Tracheal epithelial cell (primary cell): ENCODE results near the gene HEPN1. TPM values are rescaled to one million over a fixed set of nuclear protein-coding genes. Genes with fewer than 3 reads are reported as not detected.

Source experiments
- total RNA-seq: library from RNA; depleted of rRNA; stranded (reverse); fragments of >200 nt; gene quantifications from 2 replicates; pipeline ENCODE4 v1.2.1, GENCODE V29; 2014

The HEPN1 gene
- 0.24 TPM in 1 of 2 replicates, not detected in the other for total RNA-seq

DNA sequence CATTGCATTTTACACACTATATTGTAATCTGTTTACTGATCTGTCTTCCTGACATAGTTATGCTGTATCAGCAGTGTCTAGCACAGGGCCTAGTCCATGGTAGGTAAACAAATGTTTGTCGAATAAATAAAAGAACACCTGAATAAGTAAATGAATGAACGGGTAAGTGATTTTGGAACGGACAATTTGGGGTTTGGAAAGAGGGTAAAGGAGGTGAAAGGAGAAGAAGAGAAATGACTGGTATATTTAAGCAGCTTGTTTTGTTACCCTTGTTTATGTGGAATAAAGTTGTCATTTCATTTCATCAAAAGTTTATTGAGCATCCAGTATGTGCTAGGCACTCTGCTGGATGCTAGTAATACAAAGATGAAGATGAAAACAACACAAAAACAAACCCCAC lies at the start of gene HEPN1:
Gene HEPN1 (plus strand): TSS at position 301 of the 400 bp plus-strand sequence.

DNA sequence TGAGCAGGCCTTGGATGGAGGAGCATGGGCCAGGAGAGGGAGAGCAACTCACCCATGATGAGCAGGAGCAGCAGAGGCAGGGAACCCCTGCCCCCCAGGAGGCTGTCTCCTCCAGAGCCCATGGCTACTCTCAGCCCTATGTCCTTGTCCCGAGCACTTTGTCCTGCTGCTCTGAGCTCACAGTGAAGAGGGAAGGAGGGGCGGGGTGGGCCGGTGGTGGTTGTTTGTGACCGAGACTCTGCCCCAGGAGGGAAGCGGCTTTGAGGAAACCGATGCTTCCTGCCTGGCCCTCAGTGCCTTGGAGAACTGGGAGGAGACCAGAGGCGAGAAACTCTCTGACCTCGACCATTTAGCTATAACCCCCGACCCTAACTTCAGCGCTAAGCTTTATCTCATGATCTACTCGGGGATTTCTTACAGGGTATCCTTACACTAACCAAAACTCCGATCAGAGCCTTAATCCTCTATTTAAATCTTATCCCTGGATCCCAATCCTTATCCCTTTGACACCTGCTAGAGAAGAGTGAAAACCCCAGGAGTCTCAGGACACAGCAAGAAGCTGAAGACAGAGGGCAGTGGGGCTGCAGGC lies 21.3 kb upstream of the HEPN1 start, which contains the start of gene ROBO4:
Gene ROBO4 (minus strand): TSS at position 192 of the 589 bp plus-strand sequence. CDS start 70 bp downstream, at position 122.

DNA sequence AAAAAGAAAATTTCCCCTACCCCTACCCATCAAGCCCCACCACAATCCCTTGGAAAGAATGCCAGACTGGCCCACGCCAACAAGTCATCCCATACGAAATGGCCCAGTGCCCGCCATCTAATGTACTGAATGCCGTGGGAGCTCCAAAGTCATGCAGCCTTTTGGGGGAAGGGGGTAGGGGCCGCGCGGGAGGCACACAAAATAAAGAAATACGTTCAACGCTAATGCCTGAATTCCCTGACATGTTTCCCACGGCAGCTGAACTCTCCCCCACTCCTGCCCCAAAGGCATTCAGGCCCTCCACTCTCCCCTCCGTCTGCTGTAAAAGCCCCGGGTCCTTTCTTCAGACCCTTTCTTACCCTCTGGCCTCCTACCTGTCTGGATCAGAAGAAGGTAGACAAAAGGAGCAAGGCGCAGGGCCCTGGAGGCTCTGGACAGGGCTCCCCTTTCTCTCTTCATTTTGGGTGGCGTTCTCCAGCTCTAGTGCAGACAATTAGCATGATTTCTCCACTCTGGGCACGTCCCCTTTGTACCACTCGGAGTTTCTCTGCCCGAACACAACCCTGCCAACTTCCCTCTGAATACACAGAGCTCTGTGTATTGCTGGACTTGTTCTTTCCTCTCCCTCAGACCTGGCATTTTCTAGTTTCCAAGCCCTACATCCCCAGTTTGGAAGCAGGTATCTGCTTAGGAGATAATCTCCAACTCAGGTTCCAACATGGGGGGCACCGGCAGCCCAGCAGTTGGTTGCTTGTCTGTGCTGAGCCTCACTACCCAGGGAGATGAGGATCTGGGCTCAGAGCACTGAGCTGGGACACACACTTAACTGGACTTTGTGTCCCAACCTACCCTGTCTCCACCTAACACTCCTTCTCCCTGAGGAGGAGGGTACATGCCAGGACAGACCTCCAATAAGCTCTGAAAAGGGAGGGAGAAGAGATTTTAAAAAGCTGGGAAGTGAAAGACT lies 16.8 kb downstream of the HEPN1 start, which contains the start of gene HEPACAM:
Gene HEPACAM (minus strand): TSS at position 500 of the 967 bp plus-strand sequence. CDS start 41 bp downstream, at position 459.

DNA sequence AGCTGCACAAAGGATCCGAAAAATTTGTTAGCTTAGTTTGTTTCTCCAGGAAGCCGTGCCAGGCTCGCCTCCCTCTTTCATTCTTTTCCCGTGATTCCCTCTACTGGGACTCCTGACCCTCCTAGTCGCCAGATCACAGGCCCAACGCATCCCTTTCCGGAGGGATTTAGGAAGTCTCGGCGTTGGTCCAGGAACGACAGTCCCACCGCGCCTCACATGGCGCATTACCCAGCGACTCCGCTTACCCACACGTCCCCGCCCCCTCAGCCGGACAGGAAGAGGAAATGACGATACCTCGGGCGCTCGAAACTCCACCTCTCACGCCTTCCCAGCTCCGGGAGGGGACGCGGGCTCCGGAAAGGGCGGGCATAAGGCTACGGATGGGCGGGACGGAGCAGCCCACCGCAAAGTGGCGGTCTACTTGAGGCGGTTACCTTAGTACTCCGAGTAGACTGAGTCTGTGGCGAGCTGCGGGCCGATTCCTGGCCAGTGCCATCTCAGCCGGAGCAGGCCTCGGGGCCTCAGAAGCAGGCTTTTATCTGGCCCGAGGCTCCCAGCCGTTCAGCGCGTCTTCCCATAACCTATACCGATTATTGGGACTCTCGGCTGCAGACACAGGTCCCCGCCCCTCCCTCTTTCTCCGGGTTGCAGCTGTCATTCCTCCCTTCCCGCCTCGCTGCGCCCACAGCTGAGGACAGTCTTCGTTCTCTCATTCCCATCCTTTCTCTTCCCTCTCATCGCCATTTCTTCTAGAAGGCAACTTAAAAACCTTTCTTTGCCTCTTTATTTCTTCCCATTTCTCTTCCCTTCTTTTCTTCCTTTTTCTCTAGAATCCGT lies 34.9 kb downstream of the HEPN1 start, which contains the start of gene CCDC15:
Gene CCDC15 (plus strand): TSS at position 450 of the 837 bp plus-strand sequence. CDS start 531 bp downstream, outside the sequence.

Other genes with a start within 250 kb of the HEPN1 start
- 12.8 and 16.9 TPM in 2 replicates for gene SIAE, start 245.5 kb upstream of the HEPN1 start, total RNA-seq
- 2.1 and 8.7 TPM in 2 replicates for gene SPA17, start 245.3 kb upstream of the HEPN1 start, total RNA-seq
- not detected in 2 replicates for gene NRGN, start 179.3 kb upstream of the HEPN1 start, total RNA-seq
- gene VSIG2, start 167.0 kb upstream of the HEPN1 start, total RNA-seq: 1.7 TPM in 1 of 2 replicates, not detected in the other
- under 0.01 TPM in 1 of 2 replicates, not detected in the other for gene ESAM, start 157.0 kb upstream of the HEPN1 start, total RNA-seq
- 3.4 and 3.9 TPM in 2 replicates for gene MSANTD2, start 118.8 kb upstream of the HEPN1 start, total RNA-seq
- gene ROBO3, start 53.8 kb upstream of the HEPN1 start, total RNA-seq: 24.7 and 35.2 TPM in 2 replicates
- gene ROBO4, start 21.4 kb upstream of the HEPN1 start, total RNA-seq: 0.43 and 0.72 TPM in 2 replicates
- gene HEPACAM, start 16.8 kb downstream of the HEPN1 start, total RNA-seq: not detected in 2 replicates
- gene CCDC15, start 35.0 kb downstream of the HEPN1 start, total RNA-seq: 1.2 and 1.5 TPM in 2 replicates
- 18.6 and 35.2 TPM in 2 replicates for gene SLC37A2, start 144.1 kb downstream of the HEPN1 start, total RNA-seq
- gene TMEM218, start 192.4 kb downstream of the HEPN1 start, total RNA-seq: 14.0 and 35.4 TPM in 2 replicates
- not detected in 2 replicates for gene PKNOX2, start 245.5 kb downstream of the HEPN1 start, total RNA-seq